Parathyroid adenoma (tissue), 2 donors: Measurements from ENCODE around the gene GMPR.
A peak's percentile ranks its signal among the peaks of the same experiment; 100 is the strongest.

Experiments used
- H2AFZ ChIP-seq: fragments of 300-600 bp; sonication (generic); one replicate; pipeline ENCODE4 v1.7.0; 2017; ENCODE audit warnings: antibody characterized with exemption, mild to moderate bottlenecking
- H3K27ac ChIP-seq: fragments of 300-600 bp; sonication (generic); one replicate; pipeline ENCODE4 v1.7.0; 2017
- H3K27me3 ChIP-seq: fragments of 300-600 bp; sonication (generic); one replicate; pipeline ENCODE4 v1.7.0; 2017; ENCODE audit warnings: low read length; ENCODE audit not compliant: control insufficient read depth, insufficient read depth
- H3K36me3 ChIP-seq: fragments of 300-600 bp; sonication (generic); one replicate; pipeline ENCODE4 v1.7.0; 2017; ENCODE audit warnings: low read length; ENCODE audit not compliant: control insufficient read depth, insufficient read depth
- H3K4me1 ChIP-seq: fragments of 300-600 bp; sonication (generic); one replicate; pipeline ENCODE4 v1.7.0; 2017; ENCODE audit warnings: control low read depth
- H3K4me2 ChIP-seq: fragments of 300-600 bp; sonication (generic); one replicate; pipeline ENCODE4 v1.7.0; 2017; ENCODE audit warnings: low read length
- H3K4me3 ChIP-seq: fragments of 300-600 bp; sonication (generic); one replicate; pipeline ENCODE4 v1.7.0; 2017; ENCODE audit warnings: low read depth, low read length
- H3K79me2 ChIP-seq: fragments of 300-600 bp; sonication (generic); one replicate; pipeline ENCODE4 v1.7.0; 2017; ENCODE audit warnings: control low read depth
- H3K9ac ChIP-seq: fragments of 300-600 bp; sonication (generic); one replicate; pipeline ENCODE4 v1.7.0; 2017; ENCODE audit warnings: mild to moderate bottlenecking
- H3K9me3 ChIP-seq: fragments of 300-600 bp; sonication (generic); one replicate; pipeline ENCODE4 v1.7.0; 2017; ENCODE audit warnings: low read length; ENCODE audit not compliant: control insufficient read depth
- TF ChIP-seq, protein P1 (sequence below): fragments of 300-600 bp; sonication (generic); IDR thresholded peaks from one replicate; pipeline ENCODE4 v1.7.0; 2017; ENCODE audit warnings: antibody characterized with exemption, mild to moderate bottlenecking
- donor health status: primary hyperparathyroidism.

GMPR gene

DNA sequence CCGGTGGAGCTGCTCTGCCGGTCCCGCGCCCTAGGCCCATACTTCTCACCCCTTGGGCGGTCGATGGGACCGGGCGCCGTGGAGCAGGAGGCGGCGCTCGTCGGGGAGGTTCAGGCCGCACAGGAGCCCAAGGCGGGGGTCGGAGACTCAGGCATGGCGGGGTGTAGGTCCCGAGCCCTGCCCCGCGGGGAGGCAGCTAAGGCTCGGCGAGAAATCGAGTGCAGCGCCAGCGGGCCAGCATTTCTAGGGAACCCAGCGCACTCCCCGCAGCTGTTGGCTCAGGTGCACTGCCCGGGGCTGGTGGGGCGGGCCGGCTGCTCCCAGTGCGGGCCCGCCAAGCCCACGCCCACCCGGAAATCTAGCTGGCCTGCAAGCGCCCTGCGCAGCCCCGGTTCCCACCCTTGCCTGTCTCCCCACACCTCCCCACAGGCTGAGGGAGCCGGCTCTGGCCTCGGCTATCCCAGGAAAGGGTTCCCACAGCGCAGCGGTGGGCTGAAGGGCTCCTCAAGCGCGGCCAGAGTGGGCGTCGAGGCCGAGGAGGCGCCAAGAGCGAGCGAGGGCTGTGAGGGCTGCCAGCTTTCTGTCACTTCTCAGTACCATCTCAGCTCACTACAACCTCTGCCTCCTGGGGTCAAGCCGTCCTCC is 40.2 kb upstream of the GMPR start:
- Histone ChIP-seq H3K4me1 (no peaks in the 10 kb centered on the region), H3K27ac (no peak overlapping the region), H3K4me3 (no peak overlapping the region), H3K79me2 (no peaks in the 10 kb centered on the region), H3K9me3 (no peaks in the 10 kb centered on the region), H3K36me3 (no peaks in the 10 kb centered on the region), H2AFZ (no peak overlapping the region), H3K4me2 (no peak overlapping the region), H3K27me3 (no peaks in the 10 kb centered on the region), H3K9ac (no peak overlapping the region)
- TF ChIP-seq, protein P1, sequence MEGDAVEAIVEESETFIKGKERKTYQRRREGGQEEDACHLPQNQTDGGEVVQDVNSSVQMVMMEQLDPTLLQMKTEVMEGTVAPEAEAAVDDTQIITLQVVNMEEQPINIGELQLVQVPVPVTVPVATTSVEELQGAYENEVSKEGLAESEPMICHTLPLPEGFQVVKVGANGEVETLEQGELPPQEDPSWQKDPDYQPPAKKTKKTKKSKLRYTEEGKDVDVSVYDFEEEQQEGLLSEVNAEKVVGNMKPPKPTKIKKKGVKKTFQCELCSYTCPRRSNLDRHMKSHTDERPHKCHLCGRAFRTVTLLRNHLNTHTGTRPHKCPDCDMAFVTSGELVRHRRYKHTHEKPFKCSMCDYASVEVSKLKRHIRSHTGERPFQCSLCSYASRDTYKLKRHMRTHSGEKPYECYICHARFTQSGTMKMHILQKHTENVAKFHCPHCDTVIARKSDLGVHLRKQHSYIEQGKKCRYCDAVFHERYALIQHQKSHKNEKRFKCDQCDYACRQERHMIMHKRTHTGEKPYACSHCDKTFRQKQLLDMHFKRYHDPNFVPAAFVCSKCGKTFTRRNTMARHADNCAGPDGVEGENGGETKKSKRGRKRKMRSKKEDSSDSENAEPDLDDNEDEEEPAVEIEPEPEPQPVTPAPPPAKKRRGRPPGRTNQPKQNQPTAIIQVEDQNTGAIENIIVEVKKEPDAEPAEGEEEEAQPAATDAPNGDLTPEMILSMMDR = no peak

DNA sequence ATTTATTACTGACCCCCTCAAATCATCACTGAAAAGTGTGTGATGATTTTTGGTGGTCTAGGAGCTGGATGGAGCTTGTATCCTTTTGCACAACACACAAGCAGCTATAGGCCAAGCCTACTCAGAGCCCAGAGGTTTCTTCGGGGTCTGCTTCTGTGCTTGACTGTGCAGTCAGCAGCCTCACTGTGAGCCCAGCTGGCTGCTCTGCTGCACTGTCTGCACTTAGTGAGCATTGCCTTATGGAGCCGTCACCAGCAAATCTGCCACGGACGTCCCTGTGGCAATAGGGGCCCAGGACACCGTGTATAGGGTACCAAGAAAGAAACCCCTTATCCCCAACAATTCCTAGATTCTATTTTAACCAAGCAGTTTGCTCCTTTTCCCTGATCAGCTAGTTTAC is 38.6 kb upstream of the GMPR start:
- H3K36me3 ChIP-seq = no peaks in the 10 kb centered on the region
- TF ChIP-seq, protein P1 = no peak
- no peaks in the 10 kb centered on the region for H3K27me3 ChIP-seq
- H3K4me1 ChIP-seq = no peaks in the 10 kb centered on the region
- H3K27ac ChIP-seq = no peak overlapping the region
- no peaks in the 10 kb centered on the region for H3K79me2 ChIP-seq
- no peak overlapping the region for H3K4me3 ChIP-seq
- H3K9ac ChIP-seq = no peak overlapping the region
- H3K9me3 ChIP-seq = no peaks in the 10 kb centered on the region
- no peak overlapping the region for H2AFZ ChIP-seq
- no peak overlapping the region for H3K4me2 ChIP-seq

DNA sequence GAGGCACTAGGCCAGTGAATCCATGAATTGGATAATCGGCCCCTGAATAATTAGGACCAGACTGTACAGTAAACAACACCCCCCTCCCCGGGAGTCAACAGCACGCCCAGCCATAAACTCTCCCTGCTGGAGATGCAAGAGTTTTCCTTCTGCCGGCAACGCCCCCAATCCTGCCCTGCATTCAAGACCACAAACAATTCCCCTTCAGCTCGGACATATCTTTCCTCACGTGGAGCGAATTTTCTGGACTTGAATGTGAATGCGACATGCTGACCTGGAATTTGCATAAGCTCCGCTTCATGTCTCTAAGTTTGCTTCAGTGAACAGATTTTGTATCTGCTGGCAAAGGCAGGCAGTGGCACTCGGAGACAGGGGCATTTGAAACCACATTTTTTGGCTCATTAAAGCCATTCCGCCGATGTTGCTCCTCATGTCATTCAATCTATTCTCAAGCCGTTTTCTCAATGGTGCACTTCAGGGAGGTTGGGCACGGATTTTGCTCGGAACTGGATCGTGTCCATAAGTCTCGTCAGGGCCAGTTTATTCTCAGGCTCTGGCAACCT is 38.0 kb upstream of the GMPR start:
- Histone ChIP-seq H3K4me3 (no peak overlapping the region), H3K27me3 (no peaks in the 10 kb centered on the region), H3K36me3 (no peaks in the 10 kb centered on the region), H3K9ac (no peak overlapping the region), H3K4me1 (no peaks in the 10 kb centered on the region), H3K27ac (no peak overlapping the region), H3K9me3 (no peaks in the 10 kb centered on the region), H3K4me2 (peak overlapping the region; percentile 31), H3K79me2 (no peaks in the 10 kb centered on the region), H2AFZ (peak overlapping the region; percentile 51)
- TF ChIP-seq, protein P1 = no peak

DNA sequence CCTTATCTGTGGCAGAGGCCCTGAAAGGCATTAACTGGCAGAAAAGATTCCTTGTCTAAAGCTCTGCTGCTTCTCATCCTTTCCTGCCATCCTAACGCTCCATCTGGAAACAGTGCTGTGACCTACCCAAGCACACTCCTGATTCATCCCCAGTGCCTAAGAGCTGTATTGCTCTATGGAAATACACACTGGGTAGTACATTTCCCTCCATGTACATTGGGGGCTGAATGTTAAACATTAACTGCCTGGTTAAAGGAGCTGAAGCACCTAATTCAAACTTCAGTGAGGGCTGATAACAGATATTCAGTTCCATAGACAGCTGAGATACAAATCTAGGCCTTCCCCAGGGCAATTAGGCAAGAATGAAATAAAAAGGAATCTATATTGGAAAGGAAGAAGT is 36.7 kb upstream of the GMPR start:
- Histone ChIP-seq H3K27ac (no peak overlapping the region), H2AFZ (no peak overlapping the region), H3K79me2 (no peaks in the 10 kb centered on the region), H3K9me3 (no peaks in the 10 kb centered on the region), H3K4me2 (no peak overlapping the region), H3K27me3 (no peaks in the 10 kb centered on the region), H3K36me3 (no peaks in the 10 kb centered on the region), H3K4me1 (no peaks in the 10 kb centered on the region), H3K4me3 (no peak overlapping the region), H3K9ac (no peak overlapping the region)
- TF ChIP-seq, protein P1 = no peak
